PC-9 (cell line): ENCODE data around the gene MESP2.

Experiments
- CTCF ChIP-seq: fragments of 200-600 bp; sonication (generic); conservative IDR thresholded peaks from 2 replicates; pipeline ENCODE4 v1.6.1; 2017; ENCODE audit warnings: mixed run types, antibody characterized with exemption, mild to moderate bottlenecking, moderate library complexity
- EZH2 ChIP-seq: fragments of 200-600 bp; sonication (generic); IDR thresholded peaks from 2 replicates; pipeline ENCODE4 v1.8.0; 2017; ENCODE audit warnings: antibody characterized with exemption, low read depth

GRCh38 chr15:89770041-89770440 lies 6.1 kb upstream of the MESP2 start:
- TF ChIP-seq CTCF (no peak), EZH2 (no peak)
